Measurements from ENCODE around the gene BRD3OS.

Gene BRD3OS, protein sequence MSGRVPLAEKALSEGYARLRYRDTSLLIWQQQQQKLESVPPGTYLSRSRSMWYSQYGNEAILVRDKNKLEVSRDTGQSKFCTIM

GRCh38 chr9:134024828-134025605, at the start of gene BRD3OS:
TSS of gene BRD3OS (plus strand) at chr9:134025481. CDS start at chr9:134026748, 1,267 bp downstream.
- DNase-seq, result peak; percentile 59 to 100 (median 94)

GRCh38 chr9:133975511-133975910, 49.8 kb upstream of the BRD3OS start:
- DNase-seq, result no peak

- DNase-seq, result no peak
Observed at GRCh38 chr9:133976191-133976861, 49.0 kb upstream of the BRD3OS start.

GRCh38 chr9:133976887-133977286, 48.4 kb upstream of the BRD3OS start:
- DNase-seq, result no peak

DNA sequence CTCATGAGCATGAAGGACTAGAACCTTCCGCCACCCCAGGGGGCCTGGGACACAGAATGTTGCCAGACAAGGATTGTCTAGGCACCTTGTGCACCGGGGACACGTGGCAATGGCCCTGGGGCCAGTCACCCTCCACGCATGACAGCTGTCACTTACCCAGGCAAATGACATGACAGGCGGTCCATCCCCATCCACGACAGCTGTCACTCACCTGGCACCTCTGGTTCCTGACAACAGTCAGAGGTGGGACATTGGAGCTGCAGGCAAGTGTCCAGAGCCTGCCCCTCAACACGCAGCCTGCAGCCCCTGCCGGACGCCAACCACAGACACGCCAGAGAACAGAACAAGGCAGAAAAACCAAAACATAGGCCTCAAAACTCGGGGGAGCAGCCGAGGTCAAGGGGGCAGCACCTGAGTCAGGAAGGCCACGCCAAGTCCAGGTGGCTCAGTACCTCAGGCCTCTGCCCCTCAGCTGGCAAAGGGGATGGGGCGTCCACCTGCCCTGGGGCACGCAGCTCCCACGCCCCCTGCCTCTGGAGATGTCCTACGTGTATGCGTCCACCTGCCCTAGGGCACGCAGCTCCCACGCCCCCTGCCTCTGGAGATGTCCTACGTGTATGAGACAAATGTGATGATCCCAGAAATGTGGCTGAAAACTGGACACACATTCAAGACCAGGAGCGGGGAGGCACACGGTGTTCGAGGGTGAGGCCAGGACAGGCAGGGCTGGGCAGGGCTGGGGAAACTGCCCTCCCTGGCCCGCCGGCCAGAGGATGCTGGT, 47.7 kb upstream of the BRD3OS start:
- no peak for DNase-seq

DNA sequence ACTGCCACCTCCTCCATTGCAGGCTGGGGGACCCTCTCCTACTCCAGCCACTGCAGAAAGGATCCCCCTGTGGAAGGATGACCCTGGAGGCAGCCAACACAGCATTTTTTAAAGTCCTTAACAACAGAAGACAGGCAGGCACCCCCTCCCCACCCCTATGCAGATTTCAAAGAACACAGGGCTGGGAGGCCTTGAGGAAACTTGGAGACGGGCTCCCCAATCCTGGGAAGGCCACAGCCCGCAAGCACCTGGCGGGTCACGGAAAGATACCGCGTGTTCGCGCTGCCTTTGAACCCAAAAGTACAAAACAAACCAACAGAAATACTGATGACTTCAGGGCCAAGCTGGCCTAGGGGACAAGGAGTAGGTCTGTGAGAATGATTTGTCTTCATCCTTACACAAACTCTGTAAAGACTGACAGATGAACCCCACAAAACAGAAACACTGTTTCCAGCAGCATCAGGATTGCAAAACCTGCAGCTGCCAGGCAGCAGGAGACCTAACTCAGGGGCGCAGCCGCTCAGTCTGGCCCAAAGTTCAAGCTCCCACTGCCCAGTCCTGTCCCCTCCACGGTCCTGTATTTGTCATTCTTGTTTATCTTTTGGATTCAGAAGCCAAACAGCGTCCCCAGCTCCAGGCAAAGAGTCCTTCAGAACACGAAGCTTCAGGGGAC, 46.9 kb upstream of the BRD3OS start:
- no peak for DNase-seq

- no peak for DNase-seq
Observed at GRCh38 chr9:133978899-133979272, 46.4 kb upstream of the BRD3OS start.

GRCh38 chr9:133979273-133979920, 45.9 kb upstream of the BRD3OS start:
- peak in 1 of 14 donors; percentile 37 for DNase-seq

GRCh38 chr9:133979921-133980863, 45.1 kb upstream of the BRD3OS start:
- DNase-seq, result no peak

GRCh38 chr9:133980864-133981588, 44.3 kb upstream of the BRD3OS start:
- no peak for DNase-seq

- DNase-seq, result no peak
Observed at GRCh38 chr9:133981589-133981957, 43.7 kb upstream of the BRD3OS start.

GRCh38 chr9:133981958-133982681, 43.2 kb upstream of the BRD3OS start:
- no peak for DNase-seq

GRCh38 chr9:133982971-133983720, 42.1 kb upstream of the BRD3OS start:
- DNase-seq, result no peak

GRCh38 chr9:133986061-133986460, 39.2 kb upstream of the BRD3OS start:
- no peak for DNase-seq

- no peak for DNase-seq
Observed at GRCh38 chr9:133986774-133987445, 38.4 kb upstream of the BRD3OS start.

DNA sequence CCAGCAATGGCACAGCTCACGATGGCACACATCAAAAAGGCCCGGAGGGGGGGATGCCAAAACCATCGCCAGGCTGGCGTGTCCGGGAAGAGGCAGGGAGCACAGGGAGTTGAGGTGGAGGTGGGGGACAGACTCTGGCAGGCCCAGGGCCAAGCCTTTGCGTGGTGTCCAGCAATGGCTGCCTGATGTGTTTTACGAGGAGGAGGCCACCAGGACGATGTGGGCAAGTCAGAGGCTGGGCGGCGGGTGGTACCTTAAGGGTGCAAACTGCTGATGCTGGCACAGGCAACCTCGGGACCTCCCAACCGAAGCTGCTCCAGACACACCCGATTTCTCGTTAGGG, 37.9 kb upstream of the BRD3OS start:
- no peak for DNase-seq

GRCh38 chr9:133987946-133988665, 37.2 kb upstream of the BRD3OS start:
- no peak for DNase-seq
